Stimulated activated CD4-positive, alpha-beta T cell treated with anti-CD3 and anti-CD28 coated beads, TNF-alpha, amount 100 ng/mL, for 4 hours (primary cell): ENCODE measurements around the gene PTPRT.

Experiments
- DNase-seq, 3 experiments: peaks; one replicate each; pipeline ENCODE4 v3.0.0-alpha.2; 2020; ENCODE audit warnings: low read depth in 3 of 3

The PTPRT gene

DNA sequence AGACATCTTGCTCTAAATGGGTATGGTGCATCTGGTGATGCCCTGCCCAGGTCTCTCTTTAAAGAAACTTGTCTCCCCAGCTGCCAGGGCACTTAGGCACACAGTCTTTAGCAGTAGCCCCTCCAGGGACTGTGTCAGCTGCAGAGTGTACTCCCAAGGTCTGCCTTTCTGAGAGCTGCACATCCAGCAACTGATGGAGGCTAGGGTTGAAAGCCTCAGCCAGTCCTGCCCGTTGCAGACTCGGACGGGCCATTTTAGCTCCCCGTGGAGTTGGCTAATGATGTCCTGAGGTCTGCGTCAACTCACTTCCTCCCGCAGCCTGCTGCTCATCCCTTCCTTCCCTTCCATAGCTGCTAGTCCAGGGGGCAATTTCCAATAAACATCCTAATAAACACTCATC lies 381.8 kb downstream of the PTPRT start:
- DNase-seq = no peak

- no peak for DNase-seq
These were observed 394.5 kb downstream of the PTPRT start for GRCh38 chr20:42795111-42795695.

- no peak for DNase-seq
These were observed 397.7 kb downstream of the PTPRT start for GRCh38 chr20:42792052-42792451.

- DNase-seq = no peak
These were observed 399.6 kb downstream of the PTPRT start for GRCh38 chr20:42790111-42790510.

DNA sequence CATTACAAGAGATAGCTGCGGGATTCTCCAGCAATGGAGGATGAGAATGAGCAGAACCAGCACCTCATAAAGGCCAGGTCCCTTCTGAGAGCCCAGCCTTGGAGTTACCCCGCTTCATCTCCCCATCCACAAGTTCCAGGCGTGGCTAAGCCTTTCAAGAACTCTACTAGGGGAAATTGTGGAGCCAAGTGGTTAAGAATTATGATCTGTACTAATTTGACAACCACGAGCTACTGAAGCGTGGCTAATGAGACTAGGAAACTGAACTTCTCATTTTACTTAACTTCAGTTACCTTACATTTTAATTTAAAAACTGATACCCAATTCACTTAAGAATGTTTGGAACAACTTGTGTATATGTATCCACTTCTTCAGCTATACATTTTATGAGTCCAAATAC lies 401.0 kb downstream of the PTPRT start:
- DNase-seq = no peak

DNA sequence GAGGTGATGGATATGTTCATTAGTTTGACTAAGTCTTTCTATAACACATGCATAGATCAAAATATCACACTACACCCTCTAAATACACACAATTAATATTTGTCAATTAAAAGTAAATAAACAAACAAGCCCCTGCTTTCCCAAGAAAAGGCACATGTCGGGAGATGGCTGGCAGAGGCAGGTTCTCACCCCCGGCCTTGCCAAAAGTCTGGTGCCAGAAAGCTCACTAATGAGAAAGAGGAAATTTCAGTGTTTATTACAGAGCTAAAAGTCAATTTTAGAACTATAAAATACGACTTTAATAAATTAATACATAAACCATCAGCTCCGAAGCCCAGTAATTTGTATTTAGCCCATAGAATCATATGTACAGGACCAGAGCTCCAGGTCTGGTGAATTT lies 404.7 kb downstream of the PTPRT start:
- DNase-seq = no peak

DNA sequence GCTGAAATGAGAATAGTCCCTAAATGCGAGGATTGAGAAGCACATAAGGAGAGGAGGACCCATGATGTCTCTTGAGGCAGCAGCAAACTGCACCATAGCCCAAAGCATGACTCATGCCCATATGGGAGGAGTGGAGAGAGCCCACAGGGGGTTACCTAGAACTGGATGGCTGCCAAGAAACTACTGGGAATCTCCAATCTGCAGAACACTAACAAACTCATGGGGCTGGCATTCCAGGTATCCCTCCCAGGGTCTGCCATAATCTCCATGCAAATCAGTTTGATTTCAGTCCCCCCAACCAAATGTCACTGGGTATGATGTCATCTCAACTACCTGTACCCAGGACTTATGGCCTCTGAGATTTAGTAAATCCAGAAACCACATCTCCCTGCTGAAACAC lies 410.5 kb downstream of the PTPRT start:
- DNase-seq = no peak

GRCh38 chr20:42775866-42776265 lies 413.8 kb downstream of the PTPRT start:
- no peak for DNase-seq

DNA sequence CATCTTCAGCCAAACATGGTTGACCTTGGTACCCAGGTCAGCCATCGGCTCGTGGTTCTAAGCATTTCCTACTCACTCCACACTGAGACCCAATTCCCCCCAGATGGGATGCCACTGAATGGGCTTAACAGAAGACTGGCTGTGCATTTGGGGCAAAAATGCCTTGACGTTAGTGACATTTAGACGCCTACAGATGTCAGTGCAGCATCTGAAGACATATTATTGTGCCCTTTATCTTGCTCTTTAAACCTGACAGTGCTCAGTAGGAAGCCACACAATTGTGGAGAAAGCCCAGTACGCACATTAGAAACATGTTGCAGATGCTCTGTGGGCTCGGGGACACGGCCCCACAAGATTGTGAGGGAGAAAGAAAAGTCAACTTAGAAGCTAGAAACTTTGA lies 414.7 kb downstream of the PTPRT start:
- no peak for DNase-seq

GRCh38 chr20:42763015-42763414 lies 426.7 kb downstream of the PTPRT start:
- DNase-seq = no peak

- DNase-seq = no peak
These were observed 432.7 kb downstream of the PTPRT start for GRCh38 chr20:42756991-42757390.

- no peak for DNase-seq
These were observed 435.0 kb downstream of the PTPRT start for GRCh38 chr20:42754706-42755105.

- no peak for DNase-seq
These were observed 437.1 kb downstream of the PTPRT start for GRCh38 chr20:42752620-42753019.

GRCh38 chr20:42749556-42749955 lies 440.1 kb downstream of the PTPRT start:
- DNase-seq = no peak

DNA sequence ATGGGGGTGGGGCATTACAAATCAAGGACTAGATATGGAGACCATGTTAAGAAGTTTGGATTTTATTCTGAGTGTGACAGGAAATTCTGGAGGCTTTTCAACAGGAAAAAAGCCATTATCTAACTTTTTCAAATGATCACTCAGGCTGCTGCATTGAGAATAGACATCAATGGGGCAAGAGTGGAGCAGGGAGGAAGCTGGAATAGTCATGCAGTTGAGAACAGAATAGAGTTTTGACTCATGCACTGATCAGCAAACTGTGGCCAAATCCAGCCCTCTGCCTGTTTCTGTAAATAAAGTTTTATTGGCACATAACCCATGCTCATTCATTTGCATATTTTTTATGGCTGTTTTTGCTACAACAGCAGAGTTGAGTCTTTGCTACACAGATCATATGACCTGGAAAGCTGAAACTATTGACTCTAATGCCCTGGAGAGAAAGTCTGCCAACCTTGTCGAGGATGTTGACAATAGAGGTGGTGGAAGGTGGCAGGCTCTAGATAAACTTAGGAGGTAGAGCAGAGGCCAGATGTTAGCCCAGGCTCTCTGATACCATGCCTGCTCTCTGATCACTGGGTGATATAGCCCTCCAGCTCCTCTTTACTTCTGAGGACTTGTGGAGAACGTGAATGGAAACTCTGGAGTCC lies 441.8 kb downstream of the PTPRT start:
- no peak for DNase-seq

DNA sequence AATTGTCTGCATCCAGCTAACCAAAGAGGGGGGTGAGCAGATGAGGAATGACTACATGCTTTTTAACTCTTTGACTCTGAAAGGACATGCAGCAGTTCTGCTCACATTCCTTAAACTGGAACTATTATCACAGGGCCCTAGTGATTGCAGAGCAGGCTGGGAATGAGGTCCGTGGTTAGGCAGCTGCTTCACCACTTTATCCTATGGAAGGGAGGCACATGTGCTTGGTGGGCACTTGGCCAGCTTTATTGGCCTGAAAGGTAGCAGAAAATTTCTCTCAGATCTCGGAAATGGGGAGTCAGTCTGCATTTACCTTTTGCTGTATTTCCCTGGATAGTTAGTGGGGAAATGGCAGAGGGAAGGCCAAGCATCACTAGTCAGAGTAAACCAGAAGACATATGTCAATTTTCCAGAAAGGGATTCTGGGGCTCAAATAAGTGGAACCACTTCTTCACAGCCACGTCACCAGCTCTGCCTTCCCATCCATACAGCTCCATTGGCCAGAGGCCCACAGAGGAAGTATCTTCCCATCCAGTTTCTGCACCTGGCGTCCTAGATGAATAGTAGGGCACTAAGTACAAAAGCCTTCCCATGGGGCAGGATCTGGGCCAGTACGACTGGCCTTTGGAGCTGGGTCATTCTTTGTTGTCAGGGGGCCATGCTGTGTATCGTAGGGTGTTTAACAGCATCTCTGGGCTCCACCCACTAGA lies 444.8 kb downstream of the PTPRT start:
- DNase-seq = no peak

GRCh38 chr20:42742926-42743325 lies 446.8 kb downstream of the PTPRT start:
- DNase-seq = no peak

DNA sequence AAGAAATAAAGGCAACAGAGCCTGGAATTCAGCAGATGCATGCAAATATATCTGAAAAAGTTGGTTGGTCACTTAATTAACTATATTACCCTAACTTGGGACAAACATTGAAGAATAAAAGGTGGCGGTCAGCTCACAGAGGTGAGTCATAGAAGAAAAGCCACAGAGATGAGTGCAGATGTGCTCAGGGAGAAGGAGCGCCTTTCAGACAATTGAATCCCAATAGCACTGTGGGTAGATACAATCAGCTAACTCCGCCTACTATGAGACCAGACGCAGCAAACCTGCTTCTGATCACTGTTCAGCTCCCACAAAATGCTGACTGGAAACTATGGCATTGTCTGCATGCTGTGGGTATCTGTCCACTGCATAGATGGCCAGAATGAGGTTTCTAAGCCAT lies 447.8 kb downstream of the PTPRT start:
- DNase-seq = no peak

DNA sequence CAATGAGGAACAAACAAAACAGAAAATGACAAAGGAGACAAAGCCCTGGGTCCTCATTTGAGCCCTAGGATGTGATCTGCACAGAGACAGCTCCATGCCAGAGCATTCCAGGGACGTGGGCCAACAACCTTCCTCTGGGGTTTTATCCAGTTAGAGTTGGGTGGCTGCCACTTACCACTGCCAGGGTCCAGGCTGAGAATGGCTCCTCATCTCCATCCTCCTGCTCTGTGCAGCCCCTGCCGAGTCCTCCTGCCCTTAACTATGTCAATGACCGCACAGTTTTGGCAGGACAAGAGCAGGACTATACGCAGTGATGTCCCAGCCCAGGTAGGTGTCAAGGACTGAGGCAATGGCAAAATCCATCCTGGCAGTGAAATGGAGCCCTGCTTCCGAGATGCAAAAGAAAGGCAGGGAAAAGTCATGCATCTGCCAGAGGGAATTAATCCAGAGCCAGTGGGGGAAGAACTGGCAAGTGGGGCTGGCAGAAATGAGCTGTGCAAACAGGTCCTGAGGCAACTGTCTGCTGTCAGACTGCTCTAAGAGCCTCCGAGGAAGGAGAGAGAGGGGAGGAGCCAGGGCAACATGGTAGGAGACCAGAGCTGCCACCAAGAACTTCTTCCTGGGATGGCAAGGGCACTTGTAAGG lies 449.4 kb downstream of the PTPRT start:
- no peak for DNase-seq

DNA sequence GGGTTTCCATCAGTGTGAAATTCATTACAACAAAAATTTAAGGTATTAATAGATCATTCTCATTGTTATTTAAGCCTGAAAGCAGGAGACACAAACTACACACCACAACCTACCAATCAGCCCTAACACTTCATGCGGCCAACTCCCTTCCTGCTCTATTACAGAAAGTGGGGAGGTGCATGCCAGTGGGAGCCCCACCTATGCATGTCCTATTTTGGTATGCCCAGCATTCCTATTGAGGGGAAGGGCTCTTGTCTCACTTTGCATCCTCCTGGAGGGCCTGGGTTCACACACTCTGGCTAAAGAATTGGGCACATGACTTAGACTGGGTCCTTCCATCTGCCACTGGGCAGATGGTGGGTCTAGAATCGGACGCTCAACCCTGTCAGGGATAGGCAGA lies 450.0 kb downstream of the PTPRT start:
- DNase-seq = no peak

DNA sequence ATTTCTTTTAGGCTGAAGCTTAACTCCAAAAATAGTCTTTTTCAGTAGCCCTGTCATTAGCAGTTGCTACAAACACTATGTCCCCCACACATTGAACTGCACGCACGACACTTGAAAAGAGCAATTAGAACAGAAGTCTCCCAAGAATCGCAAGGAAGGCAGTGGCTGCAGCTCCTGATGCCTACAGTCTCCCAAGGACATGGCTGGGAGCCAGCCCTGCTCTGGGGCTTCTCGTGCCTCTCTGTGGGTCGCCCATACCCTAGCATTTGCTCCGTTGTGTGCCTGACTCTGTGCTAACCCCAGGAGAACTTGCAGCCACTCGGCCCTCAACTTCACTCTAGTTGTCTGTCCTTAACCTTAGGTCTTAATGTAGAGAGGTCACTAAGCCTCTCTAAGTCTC lies 454.2 kb downstream of the PTPRT start:
- no peak for DNase-seq

DNA sequence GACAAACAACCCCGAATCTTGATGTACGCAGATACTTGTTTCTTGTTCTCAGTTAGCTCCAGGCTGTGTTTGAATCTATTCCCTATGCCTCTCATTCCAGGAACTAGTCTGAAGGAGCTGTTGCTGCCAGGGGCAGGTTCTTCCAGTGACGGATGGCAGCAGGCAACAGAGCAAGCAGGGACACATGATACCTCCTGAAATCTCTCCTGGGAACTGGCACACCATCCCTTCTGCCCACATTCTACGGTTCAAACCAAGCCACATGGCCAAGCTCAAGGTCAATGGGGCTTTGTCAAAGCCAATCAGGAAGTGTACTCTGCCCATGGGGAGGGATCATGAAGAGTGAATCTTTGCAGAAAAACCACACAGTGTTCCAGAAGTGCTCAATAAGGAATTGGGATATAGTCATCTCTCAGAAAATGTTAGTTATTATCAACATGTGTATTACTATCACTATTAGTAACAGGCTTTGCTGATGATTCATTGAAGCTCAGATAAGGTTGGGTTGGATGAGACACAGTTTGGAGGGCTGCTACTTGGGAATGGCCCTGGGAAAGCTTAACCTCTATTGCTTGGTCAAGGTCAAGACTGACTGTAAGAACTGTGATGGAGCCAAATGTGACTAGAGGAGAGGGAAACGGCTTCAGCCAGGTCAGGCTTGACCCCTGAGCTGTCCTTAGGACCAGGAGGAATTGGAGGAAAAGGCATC lies 454.9 kb downstream of the PTPRT start:
- DNase-seq = no peak
